ENCODE results near the gene SLC9B1.
"Not testable (repeated sequence)": the region's sequence is repeated elsewhere in the genome, so short reads cannot be mapped to it uniquely, and the experiment has no call there.

SLC9B1 gene

GRCh38 chr4:103010804-103011203 lies 8.7 kb downstream of the SLC9B1 start:
- Histone ChIP-seq H3K4me1 (ENCODE audit: control insufficient read depth, insufficient read depth, low read length, poor library complexity, severe bottlenecking) (no peaks in the 10 kb centered on the region), H3K9me3 (ENCODE audit: control insufficient read depth, low read length) (no peaks in the 10 kb centered on the region), H3K4me3 (ENCODE audit: extremely low read depth, insufficient read depth, low read length, poor library complexity, severe bottlenecking) (no peak overlapping the region), H3K27ac (ENCODE audit: low read depth, low read length, severe bottlenecking) (no peak overlapping the region), H3K36me3 (ENCODE audit: control insufficient read depth, insufficient read depth, low read length) (no peaks in the 10 kb centered on the region)
- 83% methylated on average over 1 of the region's 1 CpG; no CpG with 5 or more reads in 1 of the 2 experiments for WGBS, 2 experiments (ENCODE audit: insufficient coverage in 2 of 2)

GRCh38 chr4:103008875-103009729 lies 10.4 kb downstream of the SLC9B1 start:
- Histone ChIP-seq H3K27ac (ENCODE audit: low read depth, low read length, severe bottlenecking) (no peak overlapping the region), H3K36me3 (ENCODE audit: control insufficient read depth, insufficient read depth, low read length) (no peaks in the 10 kb centered on the region), H3K4me3 (ENCODE audit: extremely low read depth, insufficient read depth, low read length, poor library complexity, severe bottlenecking) (no peak overlapping the region), H3K4me1 (ENCODE audit: control insufficient read depth, insufficient read depth, low read length, poor library complexity, severe bottlenecking) (no peaks in the 10 kb centered on the region), H3K9me3 (ENCODE audit: control insufficient read depth, low read length) (no peaks in the 10 kb centered on the region)
- WGBS, 2 experiments (ENCODE audit: insufficient coverage in 2 of 2), result 77 to 86% methylated on average over 7 to 12 of the region's 15 CpGs

- WGBS, 2 experiments (ENCODE audit: insufficient coverage in 2 of 2), result 75 to 95% methylated on average over 1 of the region's 2 CpGs
- H3K4me3 ChIP-seq (ENCODE audit: extremely low read depth, insufficient read depth, low read length, poor library complexity, severe bottlenecking), result no peak overlapping the region
- no peaks in the 10 kb centered on the region for H3K9me3 ChIP-seq (ENCODE audit: control insufficient read depth, low read length)
- H3K4me1 ChIP-seq (ENCODE audit: control insufficient read depth, insufficient read depth, low read length, poor library complexity, severe bottlenecking), result no peaks in the 10 kb centered on the region
- no peaks in the 10 kb centered on the region for H3K36me3 ChIP-seq (ENCODE audit: control insufficient read depth, insufficient read depth, low read length)
- no peak overlapping the region for H3K27ac ChIP-seq (ENCODE audit: low read depth, low read length, severe bottlenecking)
Measured at GRCh38 chr4:103002551-103002950, 17.0 kb downstream of the SLC9B1 start.

GRCh38 chr4:102994803-102995202 lies 24.7 kb downstream of the SLC9B1 start:
- no peaks in the 10 kb centered on the region for H3K4me1 ChIP-seq (ENCODE audit: control insufficient read depth, insufficient read depth, low read length, poor library complexity, severe bottlenecking)
- no peak overlapping the region for H3K27ac ChIP-seq (ENCODE audit: low read depth, low read length, severe bottlenecking)
- no peaks in the 10 kb centered on the region for H3K36me3 ChIP-seq (ENCODE audit: control insufficient read depth, insufficient read depth, low read length)
- no CpG with 5 or more reads among the region's 1 CpG for WGBS, 2 experiments (ENCODE audit: insufficient coverage in 2 of 2)
- H3K4me3 ChIP-seq (ENCODE audit: extremely low read depth, insufficient read depth, low read length, poor library complexity, severe bottlenecking), result no peak overlapping the region
- H3K9me3 ChIP-seq (ENCODE audit: control insufficient read depth, low read length), result peaks cover 3% of the 10 kb centered on the region

GRCh38 chr4:102993985-102994384 lies 25.5 kb downstream of the SLC9B1 start:
- H3K27ac ChIP-seq (ENCODE audit: low read depth, low read length, severe bottlenecking); H3K4me3 ChIP-seq (ENCODE audit: extremely low read depth, insufficient read depth, low read length, poor library complexity, severe bottlenecking); H3K4me1 ChIP-seq (ENCODE audit: control insufficient read depth, insufficient read depth, low read length, poor library complexity, severe bottlenecking); H3K9me3 ChIP-seq (ENCODE audit: control insufficient read depth, low read length); H3K36me3 ChIP-seq (ENCODE audit: control insufficient read depth, insufficient read depth, low read length): not testable (repeated sequence)

- Histone ChIP-seq H3K36me3 (ENCODE audit: control insufficient read depth, insufficient read depth, low read length) (no peaks in the 10 kb centered on the region), H3K9me3 (ENCODE audit: control insufficient read depth, low read length) (peaks cover 2% of the 10 kb centered on the region), H3K4me1 (ENCODE audit: control insufficient read depth, insufficient read depth, low read length, poor library complexity, severe bottlenecking) (no peaks in the 10 kb centered on the region), H3K27ac (ENCODE audit: low read depth, low read length, severe bottlenecking) (no peak overlapping the region), H3K4me3 (ENCODE audit: extremely low read depth, insufficient read depth, low read length, poor library complexity, severe bottlenecking) (no peak overlapping the region)
- WGBS, 2 experiments (ENCODE audit: insufficient coverage in 2 of 2), result 100% methylated on average over 1 of the region's 1 CpG; no CpG with 5 or more reads in 1 of the 2 experiments
Measured at GRCh38 chr4:102988429-102989020, 31.0 kb downstream of the SLC9B1 start.

GRCh38 chr4:102981005-102981404 lies 38.5 kb downstream of the SLC9B1 start:
- no peaks in the 10 kb centered on the region for H3K36me3 ChIP-seq (ENCODE audit: control insufficient read depth, insufficient read depth, low read length)
- H3K4me3 ChIP-seq (ENCODE audit: extremely low read depth, insufficient read depth, low read length, poor library complexity, severe bottlenecking), result no peak overlapping the region
- no peaks in the 10 kb centered on the region for H3K9me3 ChIP-seq (ENCODE audit: control insufficient read depth, low read length)
- 50 to 100% methylated on average over 1 to 2 of the region's 2 CpGs for WGBS, 2 experiments (ENCODE audit: insufficient coverage in 2 of 2)
- no peaks in the 10 kb centered on the region for H3K4me1 ChIP-seq (ENCODE audit: control insufficient read depth, insufficient read depth, low read length, poor library complexity, severe bottlenecking)
- no peak overlapping the region for H3K27ac ChIP-seq (ENCODE audit: low read depth, low read length, severe bottlenecking)

GRCh38 chr4:102961813-102962212 lies 57.7 kb downstream of the SLC9B1 start:
- not testable (repeated sequence) for H3K4me1 ChIP-seq (ENCODE audit: control insufficient read depth, insufficient read depth, low read length, poor library complexity, severe bottlenecking); H3K4me3 ChIP-seq (ENCODE audit: extremely low read depth, insufficient read depth, low read length, poor library complexity, severe bottlenecking); H3K36me3 ChIP-seq (ENCODE audit: control insufficient read depth, insufficient read depth, low read length); H3K9me3 ChIP-seq (ENCODE audit: control insufficient read depth, low read length); H3K27ac ChIP-seq (ENCODE audit: low read depth, low read length, severe bottlenecking)
- 85 to 86% methylated on average over 1 to 2 of the region's 2 CpGs for WGBS, 2 experiments (ENCODE audit: insufficient coverage in 2 of 2)

GRCh38 chr4:102959496-102959895 lies 60.0 kb downstream of the SLC9B1 start:
- H3K4me1 ChIP-seq (ENCODE audit: control insufficient read depth, insufficient read depth, low read length, poor library complexity, severe bottlenecking), result no peaks in the 10 kb centered on the region
- no peak overlapping the region for H3K4me3 ChIP-seq (ENCODE audit: extremely low read depth, insufficient read depth, low read length, poor library complexity, severe bottlenecking)
- H3K9me3 ChIP-seq (ENCODE audit: control insufficient read depth, low read length), result no peaks in the 10 kb centered on the region
- no peak overlapping the region for H3K27ac ChIP-seq (ENCODE audit: low read depth, low read length, severe bottlenecking)
- 90 to 94% methylated on average over 2 of the region's 3 CpGs for WGBS, 2 experiments (ENCODE audit: insufficient coverage in 2 of 2)
- no peaks in the 10 kb centered on the region for H3K36me3 ChIP-seq (ENCODE audit: control insufficient read depth, insufficient read depth, low read length)

- Histone ChIP-seq H3K4me3 (ENCODE audit: extremely low read depth, insufficient read depth, low read length, poor library complexity, severe bottlenecking) (no peak overlapping the region), H3K27ac (ENCODE audit: low read depth, low read length, severe bottlenecking) (no peak overlapping the region), H3K9me3 (ENCODE audit: control insufficient read depth, low read length) (no peaks in the 10 kb centered on the region), H3K4me1 (ENCODE audit: control insufficient read depth, insufficient read depth, low read length, poor library complexity, severe bottlenecking) (no peaks in the 10 kb centered on the region), H3K36me3 (ENCODE audit: control insufficient read depth, insufficient read depth, low read length) (no peaks in the 10 kb centered on the region)
- WGBS, 2 experiments (ENCODE audit: insufficient coverage in 2 of 2), result 80% methylated on average over 1 of the region's 3 CpGs; no CpG with 5 or more reads in 1 of the 2 experiments
Measured at GRCh38 chr4:102945066-102945465, 74.4 kb downstream of the SLC9B1 start.

GRCh38 chr4:102938063-102938462 lies 81.4 kb downstream of the SLC9B1 start:
- not testable (repeated sequence) for H3K9me3 ChIP-seq (ENCODE audit: control insufficient read depth, low read length); H3K4me1 ChIP-seq (ENCODE audit: control insufficient read depth, insufficient read depth, low read length, poor library complexity, severe bottlenecking); H3K4me3 ChIP-seq (ENCODE audit: extremely low read depth, insufficient read depth, low read length, poor library complexity, severe bottlenecking); H3K27ac ChIP-seq (ENCODE audit: low read depth, low read length, severe bottlenecking); H3K36me3 ChIP-seq (ENCODE audit: control insufficient read depth, insufficient read depth, low read length)
- WGBS, 2 experiments (ENCODE audit: insufficient coverage in 2 of 2), result no CpG with 5 or more reads among the region's 2 CpGs

Measured in mesodermal cell (in vitro differentiated cells).